Stimulated activated CD8-positive, alpha-beta memory T cell treated with anti-CD3 and anti-CD28 coated beads, Interleukin-12 subunit alpha, Interleukin-12 subunit beta, amount 100 ng/mL, for 24 hours (primary cell): Measurements from ENCODE around the gene PSMB7.

Source experiments
- DNase-seq: peaks from one replicate; pipeline ENCODE4 v3.0.0-alpha.2; 2020; ENCODE audit errors: extremely low read depth

The PSMB7 gene

DNA sequence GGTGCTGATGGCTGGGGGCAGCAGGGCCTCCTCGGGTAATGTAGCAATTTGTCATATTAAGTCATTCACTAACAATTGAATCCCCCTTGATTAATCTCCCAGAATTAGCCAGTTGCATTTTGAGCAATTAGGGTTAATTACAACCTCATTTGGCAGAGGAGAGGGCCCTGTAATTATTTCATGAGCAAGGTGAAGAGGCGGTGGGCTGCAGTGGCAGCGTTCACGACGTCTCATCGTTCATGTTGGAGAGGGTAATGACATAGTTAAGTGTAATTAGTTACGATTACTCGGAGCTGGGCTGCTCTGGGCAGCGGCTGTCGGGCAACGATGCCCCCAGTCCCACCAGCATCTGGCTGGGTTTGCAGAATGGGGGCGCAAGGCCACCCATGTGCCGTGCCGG, 111.5 kb downstream of the PSMB7 start:
- no peak for DNase-seq
